ENCODE results near the gene SCMH1.

- TF ChIP-seq POLR2AphosphoS5 (IDR thresholded peaks at IDR 0.05; ENCODE audit: insufficient read depth, low read depth, low read length) = no peak
- TF ChIP-seq CTCF (IDR thresholded peaks at IDR 0.05; ENCODE audit: extremely low read depth in 1 of 2, insufficient read depth in 1 of 2, low read depth in 1 of 2, low read length in 2 of 2) = no peak
Measured at GRCh38 chr1:41171266-41171874, 70.7 kb downstream of the SCMH1 start.

Measured in endothelial cell of umbilical vein (primary cell).